GM18873 (cell line): ENCODE results near the gene NPPA.

Experiments used
- ATAC-seq: cut with Tn5 transposase; IDR thresholded peaks from one replicate; pipeline ENCODE4 v1.9.1; 2021; ENCODE audit warnings: mild to moderate bottlenecking, moderate library complexity, moderate number of reproducible peaks; ENCODE audit not compliant: unreplicated experiment, low FRiP score

The NPPA gene

GRCh38 chr1:11874624-11875023 is 27.0 kb upstream of the NPPA start:
- no peak for ATAC-seq

GRCh38 chr1:11874258-11874562 is 26.6 kb upstream of the NPPA start:
- no peak for ATAC-seq

GRCh38 chr1:11873395-11874257 is 26.0 kb upstream of the NPPA start:
- no peak for ATAC-seq

DNA sequence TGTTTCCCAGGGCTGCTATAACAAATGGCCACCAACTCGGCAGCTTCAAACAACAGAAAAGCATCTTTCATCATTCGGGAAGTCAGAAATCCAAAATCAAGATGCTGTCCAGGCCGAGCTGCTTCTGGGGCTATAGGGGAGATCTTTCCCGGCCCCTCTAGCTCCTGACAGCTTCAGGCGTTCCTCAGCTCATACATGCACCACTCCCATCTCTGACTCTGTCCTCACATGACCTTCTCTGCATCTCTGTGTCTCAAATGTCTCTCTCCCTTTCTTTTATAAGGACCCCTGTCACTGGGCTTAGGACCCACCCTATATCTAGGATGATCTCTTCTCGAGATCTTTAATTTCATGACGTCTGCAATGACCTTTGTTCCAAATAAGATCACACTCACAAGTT is 25.0 kb upstream of the NPPA start:
- no peak for ATAC-seq

DNA sequence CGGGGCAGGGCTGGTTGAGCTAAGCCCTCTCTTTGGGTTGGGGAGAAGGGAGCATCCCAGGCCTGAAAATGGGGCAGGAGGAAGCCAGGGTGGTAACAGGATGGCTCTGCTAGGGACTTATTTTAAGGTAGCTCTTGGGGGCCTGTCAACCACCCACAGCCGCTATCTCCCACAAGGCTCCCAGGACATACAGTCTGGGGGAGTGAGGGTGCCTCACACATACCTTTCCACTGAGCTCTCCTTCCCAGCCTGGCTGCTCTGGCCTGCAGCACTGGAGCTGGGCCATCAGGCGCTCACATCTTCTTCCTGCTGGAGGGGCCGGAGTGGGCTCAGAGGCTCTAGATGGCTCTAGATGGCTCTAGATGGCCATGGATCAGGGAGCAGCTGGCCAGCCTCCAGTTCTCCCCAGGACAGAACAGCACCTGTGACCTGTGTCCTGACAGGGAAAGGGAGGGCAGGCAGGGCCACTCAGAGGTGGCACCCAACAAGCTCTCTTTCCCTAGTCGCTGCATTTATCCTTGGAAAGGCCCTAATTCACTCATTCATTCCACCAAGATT is 22.1 kb upstream of the NPPA start:
- no peak for ATAC-seq

DNA sequence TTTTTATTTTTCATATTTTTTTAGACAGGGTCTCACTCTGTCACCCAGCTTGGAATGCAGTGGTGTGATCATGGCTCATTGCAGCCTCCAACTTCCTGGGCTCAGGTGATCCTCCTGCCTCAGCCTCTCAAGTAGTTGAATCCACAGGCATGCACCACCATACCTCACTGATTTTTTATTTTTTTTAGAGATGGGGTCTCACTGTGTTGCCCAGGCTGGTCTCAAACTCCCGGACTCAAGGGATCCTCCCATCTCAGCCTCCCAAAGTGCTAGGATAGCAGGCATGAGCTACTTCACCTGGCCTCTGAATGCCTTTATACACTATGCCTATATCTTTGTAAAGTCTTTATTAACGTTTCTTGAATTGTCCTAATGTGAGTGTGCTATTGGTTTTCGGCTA is 21.5 kb upstream of the NPPA start:
- no peak for ATAC-seq

DNA sequence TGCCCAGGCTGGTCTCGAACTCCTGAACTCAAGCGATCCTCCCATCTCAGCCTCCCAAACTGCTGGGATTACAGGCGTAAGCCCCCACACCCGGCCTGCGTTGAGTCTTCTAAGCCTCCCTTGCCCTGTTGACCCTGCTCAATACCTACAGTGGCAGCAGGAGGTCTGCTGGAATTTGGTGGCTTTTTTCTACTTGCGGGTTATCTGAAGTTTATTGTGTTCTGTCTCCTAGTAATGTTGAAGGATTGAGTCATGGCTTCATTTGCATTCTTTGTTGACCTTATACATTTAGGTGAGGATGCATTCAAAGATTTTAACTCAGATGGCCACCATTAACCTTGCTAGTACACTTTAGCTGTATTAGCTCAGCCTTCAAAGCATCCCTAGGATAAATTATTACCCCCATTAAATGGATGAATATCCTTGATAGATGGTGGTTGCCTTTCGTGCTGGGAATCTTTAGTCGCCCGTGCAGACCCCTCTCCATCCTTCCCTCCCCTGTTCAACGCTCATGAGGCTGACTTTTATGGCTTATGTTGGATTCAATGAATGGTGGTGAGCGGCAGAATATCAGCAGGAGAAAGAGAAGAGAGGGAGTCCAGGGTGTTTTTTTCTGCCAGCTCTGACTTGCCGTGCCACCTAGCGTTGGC is 20.9 kb upstream of the NPPA start:
- ATAC-seq = no peak

- no peak for ATAC-seq
Observed at GRCh38 chr1:11862890-11863289, 15.3 kb upstream of the NPPA start.

DNA sequence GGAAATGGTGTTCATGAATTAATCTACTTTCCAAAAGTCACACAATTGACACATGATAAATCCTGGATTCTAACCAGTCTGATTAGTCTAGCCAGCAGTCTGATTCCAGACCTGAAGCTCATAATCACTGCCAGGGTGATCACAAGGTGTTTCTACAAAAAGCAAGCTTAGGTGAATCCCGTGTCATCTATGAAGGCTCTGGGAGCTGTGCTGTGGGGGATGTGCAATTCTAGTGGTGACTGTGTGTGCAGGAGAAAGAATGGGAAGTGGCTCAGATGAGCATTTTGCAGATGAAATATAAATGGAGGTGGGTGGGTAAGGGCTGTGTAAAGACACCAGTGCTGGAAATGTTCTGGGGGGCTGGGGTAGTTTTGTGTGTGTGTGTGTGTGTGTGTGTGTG is 13.0 kb upstream of the NPPA start:
- ATAC-seq = no peak

DNA sequence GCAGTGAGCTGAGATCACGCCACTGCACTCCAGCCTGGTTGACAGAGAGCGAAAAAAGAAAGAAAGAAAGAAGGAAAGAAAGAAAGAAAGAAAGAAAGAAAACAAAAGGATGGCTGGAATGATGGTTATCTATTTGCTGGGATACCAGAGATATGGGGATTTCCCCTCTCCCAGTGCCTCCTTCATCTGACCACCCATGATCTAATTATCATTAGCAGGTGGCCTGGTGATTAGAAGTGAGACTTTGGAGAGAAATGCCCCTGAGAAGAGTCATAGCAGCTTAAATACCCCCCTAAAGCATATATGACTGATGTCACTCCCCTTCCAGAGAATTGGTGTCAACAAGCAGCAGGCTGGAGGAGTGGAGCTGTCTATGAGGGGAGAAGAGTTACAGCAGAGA is 12.5 kb upstream of the NPPA start:
- ATAC-seq = no peak

- no peak for ATAC-seq
Observed at GRCh38 chr1:11858968-11859871, 11.6 kb upstream of the NPPA start.

DNA sequence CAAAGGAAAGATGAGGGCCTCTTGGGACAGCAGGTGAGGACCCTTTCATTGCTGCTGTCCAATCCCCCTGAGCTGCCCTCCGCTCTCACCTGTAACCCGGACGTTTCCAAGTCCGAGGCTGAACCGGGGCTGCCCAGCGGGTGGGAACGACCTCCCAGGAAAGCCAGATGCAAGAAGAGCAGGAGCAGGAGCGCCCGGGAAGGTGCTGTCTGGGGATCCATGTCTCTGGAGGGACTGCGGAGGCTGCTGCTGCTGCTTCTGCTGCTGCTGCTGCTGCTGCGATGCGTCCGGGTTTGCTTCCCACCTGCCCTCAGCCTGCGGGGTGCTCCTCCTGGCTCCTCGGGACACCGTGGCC is 11.0 kb upstream of the NPPA start, which contains the start of gene NPPB:
TSS of gene NPPB (minus strand) at position 333 of the 355 bp plus-strand sequence. CDS start at position 221, 112 bp downstream.
- no peak for ATAC-seq

DNA sequence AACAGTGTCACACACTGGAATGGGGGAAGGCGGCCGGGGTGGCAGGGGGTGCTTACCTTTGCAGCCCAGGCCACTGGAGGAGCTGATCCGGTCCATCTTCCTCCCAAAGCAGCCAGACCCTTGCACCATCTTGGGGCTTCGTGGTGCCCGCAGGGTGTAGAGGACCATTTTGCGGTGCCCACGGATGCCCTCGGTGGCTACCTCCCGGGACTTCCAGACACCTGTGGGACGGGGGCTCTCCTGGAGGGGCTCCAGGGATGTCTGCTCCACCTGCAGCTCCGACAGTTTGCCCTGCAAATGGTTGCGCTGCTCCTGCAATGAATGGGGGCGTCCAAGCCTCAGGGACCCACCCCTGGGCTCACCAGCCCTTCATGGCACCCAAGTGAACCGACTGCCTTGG is 10.6 kb upstream of the NPPA start:
- no peak for ATAC-seq

DNA sequence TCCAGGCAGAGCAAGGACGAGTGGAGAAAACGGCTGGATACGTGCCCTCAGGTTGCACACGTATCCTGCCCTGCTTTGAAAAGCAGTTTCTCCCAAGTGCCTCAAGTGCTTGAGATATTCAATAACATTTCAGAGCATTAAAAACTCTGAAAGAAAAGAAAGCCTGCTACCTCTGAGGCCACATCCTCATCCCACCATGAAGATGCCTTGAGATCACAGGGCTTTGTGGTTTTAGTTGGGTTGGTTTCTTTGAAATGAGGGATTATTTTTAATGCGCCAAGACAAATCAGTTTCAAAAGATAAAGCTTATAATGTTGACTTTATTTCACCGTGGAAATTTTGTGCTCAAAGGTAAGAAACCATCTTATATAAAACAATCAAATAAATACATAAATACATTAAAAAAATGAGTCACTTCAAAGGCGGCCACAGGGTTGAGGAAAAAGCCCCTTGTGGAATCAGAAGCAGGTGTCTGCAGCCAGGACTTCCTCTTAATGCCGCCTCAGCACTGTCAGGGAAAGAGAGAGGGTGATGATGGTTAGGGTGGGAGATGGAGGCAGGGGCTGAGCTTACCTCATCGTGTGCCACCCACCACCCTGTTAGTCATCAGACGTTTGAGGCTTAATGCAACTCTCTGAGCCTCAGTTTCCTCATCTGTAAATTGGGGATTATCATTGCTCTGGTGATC is 9.7 kb upstream of the NPPA start:
- no peak for ATAC-seq

DNA sequence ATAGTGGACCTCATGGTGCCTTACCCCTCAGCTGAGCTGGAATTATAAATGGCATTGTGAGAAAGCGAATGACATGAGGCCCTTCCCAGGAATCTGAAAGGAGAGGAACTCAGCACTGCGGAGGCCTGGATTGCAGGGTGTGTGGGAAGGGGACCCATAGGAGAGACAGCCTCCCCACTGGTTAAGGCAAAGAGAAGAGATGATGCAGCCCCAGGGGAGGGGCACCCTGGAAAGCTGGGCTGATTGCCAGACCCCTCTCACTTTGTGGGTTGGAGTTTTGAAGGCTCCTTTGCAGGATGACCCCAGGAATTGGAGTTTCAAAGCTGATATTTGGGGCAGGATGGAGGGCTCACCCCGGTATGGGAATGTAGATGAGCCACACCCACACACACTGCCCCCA is 9.1 kb upstream of the NPPA start:
- no peak for ATAC-seq

DNA sequence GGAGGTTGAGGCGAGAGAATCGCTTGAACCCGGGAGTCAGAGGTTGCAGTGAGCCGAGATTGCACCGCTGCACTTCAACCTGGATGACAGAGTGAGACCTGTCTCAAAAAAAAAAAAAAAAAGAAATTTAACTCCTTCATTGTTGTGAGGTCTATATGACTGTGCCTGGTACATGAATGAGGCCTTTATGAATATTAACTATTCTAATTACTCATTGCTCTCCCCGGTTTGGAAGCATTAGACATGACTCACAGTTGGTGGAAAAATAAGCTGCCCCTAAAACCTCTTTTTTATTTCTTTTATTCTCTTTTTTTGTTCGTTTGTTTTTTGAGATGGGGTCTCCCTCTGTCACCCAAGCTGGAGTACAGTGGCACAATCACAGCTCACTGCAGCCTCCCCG is 7.8 kb upstream of the NPPA start:
- no peak for ATAC-seq

DNA sequence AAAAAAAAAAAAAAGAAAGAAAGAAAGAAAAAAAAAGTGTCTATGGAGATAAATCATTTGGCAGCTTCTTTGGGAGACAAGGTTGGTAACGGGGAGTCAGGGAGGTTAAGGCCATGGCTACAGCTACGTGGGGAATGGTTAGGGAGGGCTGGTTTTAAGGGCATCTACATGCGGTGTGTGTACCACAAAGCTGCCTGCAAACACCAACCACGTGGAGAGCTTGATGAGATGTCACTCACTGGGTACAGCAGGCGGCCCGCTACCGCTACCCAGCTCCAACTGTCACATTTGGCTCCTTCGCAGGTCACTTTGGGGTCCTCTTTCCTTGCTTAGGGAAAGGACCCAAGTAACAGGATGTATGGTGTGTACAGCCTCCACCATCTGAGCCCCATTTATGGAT is 6.9 kb upstream of the NPPA start:
- ATAC-seq = no peak

DNA sequence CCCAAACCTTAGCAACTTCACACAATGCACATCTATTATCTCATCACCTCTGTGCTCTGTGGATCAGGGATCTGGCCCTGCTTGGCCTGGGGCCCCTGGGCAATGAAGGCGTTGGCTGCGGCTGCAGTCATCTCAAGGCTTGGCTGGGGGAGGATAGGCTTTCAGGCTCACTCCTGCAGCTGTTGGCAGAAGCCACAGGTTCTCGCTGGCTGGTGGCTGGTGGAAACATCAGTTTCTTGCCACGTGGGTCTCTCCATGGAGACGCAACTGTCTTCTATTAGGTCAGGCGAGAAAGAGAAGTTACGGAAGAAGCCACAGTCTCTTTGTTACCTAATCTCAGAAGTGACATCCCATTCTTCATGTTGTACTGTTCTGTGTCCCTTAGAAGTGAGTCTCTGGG is 3.6 kb upstream of the NPPA start:
- no peak for ATAC-seq

- no peak for ATAC-seq
Observed at GRCh38 chr1:11850156-11850555, 2.6 kb upstream of the NPPA start.

- no peak for ATAC-seq
Observed at GRCh38 chr1:11848373-11848700, 754 bp upstream of the NPPA start.
